Activated CD4-positive, alpha-beta T cell treated with anti-CD3 and anti-CD28 coated beads for 1 hour (primary cell): ENCODE measurements around the gene FOXN1.

Experiments used
- DNase-seq: peaks from one replicate; pipeline ENCODE4 v3.0.0-alpha.2; 2020

Gene FOXN1

GRCh38 chr17:28527859-28528258, 21.7 kb downstream of the FOXN1 start:
- DNase-seq: no peak

GRCh38 chr17:28528327-28529012, 22.3 kb downstream of the FOXN1 start:
- DNase-seq: no peak

GRCh38 chr17:28529013-28529400, 22.9 kb downstream of the FOXN1 start:
- DNase-seq: no peak

GRCh38 chr17:28530250-28530649, 24.1 kb downstream of the FOXN1 start:
- no peak for DNase-seq

GRCh38 chr17:28530926-28531325, 24.8 kb downstream of the FOXN1 start:
- no peak for DNase-seq

DNA sequence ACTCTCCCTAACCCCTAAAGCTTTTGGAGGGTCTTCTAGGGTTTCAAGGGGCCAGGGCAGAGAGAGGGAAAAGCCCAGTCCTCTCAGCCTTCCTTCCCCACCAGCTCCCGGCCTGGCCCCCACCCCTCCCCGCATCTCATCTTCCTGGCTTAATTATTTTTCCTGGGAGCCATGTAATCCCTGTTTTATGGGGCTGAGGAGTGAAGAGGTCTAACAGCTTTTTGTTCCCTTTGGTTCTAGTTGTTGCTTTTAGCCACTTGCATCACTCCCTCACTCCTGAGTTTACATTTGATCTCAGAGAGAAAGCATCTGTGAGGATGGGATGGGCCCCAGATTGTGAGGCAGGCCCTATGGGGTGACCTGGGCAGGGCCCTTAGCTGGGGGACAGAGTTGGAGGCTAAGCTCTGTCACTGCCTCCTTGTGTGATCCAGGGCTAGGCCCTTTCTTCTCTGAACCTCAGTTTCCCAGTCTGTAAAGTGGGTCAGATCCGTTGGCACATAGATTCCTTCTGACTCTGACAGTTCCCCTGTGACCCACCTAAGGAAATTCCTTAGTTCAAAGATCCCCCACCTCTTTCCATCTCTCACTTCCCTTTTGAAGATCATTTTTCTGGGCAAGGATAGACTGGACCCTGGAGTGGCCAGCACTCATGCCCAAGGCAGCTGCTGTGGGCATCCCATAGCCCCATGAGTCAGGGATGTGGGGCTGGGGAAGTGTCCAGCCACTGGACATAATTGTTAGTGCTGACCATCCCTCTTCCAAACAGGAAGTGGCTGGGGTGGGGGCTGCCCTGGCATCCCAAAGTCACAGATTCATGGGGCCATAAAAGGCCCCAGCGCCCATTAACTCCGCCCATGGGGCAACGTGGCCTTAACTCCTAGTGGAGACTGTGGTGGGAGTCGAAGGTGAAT, 26.2 kb downstream of the FOXN1 start:
- no peak for DNase-seq

DNA sequence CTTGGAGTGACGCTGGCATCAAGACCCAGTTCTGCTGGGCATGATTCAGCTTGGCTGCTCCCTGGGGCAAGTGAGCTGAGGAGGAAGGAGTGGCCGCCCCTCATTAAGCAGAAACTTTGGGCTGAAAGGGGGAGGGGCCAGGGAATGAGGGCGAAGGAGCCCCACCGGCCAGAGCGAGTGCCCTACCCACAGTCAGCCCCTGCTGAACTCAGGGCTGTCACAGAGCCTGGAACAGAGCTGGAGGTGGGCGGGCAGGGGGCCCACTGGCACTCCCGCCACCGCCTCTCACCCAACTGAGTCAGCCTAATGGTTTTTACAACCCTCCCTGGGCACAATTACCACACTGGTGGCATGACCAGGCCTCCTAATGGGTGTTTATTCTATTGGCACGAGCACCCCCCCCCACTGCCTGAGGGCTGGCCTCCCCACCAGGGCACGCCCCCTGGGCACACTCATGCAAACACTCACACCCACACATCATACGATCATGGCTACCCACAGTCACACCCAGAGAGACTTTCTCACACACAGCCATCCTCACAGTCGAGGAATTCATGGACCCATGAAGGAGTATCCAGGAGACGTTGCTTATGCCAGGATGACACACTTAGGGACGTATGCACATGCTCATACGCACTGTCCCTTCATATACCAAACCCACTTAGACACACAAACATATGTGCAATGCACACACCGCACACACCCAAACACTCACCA, 27.1 kb downstream of the FOXN1 start:
- DNase-seq: no peak

GRCh38 chr17:28534740-28535375, 28.7 kb downstream of the FOXN1 start:
- no peak for DNase-seq

GRCh38 chr17:28536532-28537218, 30.5 kb downstream of the FOXN1 start:
- DNase-seq: no peak

GRCh38 chr17:28537219-28537610, 31.1 kb downstream of the FOXN1 start:
- DNase-seq: no peak

- no peak for DNase-seq
Observed at GRCh38 chr17:28538296-28538895, 32.2 kb downstream of the FOXN1 start.

- no peak for DNase-seq
Observed at GRCh38 chr17:28540231-28540630, 34.1 kb downstream of the FOXN1 start.

DNA sequence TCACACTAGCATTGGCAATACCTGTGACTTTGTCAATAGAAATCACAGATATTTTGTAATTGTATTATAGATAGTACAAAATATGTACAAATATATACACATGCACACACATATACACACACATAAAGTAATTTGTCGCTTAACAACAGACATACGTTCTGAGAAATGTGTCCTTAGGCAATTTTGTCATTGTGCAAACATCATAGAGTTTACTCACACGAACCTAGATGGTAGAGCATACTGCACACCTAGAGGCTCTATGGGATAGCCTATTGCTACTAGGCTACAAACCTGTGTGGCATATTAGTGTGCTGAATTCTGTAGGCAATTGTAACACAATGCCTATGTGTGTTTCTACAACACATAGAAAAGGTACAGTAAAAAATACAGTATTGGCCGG, 35.3 kb downstream of the FOXN1 start:
- DNase-seq: no peak

GRCh38 chr17:28544402-28545140, 38.4 kb downstream of the FOXN1 start:
- no peak for DNase-seq

GRCh38 chr17:28545141-28545503, 39.0 kb downstream of the FOXN1 start:
- DNase-seq: no peak

DNA sequence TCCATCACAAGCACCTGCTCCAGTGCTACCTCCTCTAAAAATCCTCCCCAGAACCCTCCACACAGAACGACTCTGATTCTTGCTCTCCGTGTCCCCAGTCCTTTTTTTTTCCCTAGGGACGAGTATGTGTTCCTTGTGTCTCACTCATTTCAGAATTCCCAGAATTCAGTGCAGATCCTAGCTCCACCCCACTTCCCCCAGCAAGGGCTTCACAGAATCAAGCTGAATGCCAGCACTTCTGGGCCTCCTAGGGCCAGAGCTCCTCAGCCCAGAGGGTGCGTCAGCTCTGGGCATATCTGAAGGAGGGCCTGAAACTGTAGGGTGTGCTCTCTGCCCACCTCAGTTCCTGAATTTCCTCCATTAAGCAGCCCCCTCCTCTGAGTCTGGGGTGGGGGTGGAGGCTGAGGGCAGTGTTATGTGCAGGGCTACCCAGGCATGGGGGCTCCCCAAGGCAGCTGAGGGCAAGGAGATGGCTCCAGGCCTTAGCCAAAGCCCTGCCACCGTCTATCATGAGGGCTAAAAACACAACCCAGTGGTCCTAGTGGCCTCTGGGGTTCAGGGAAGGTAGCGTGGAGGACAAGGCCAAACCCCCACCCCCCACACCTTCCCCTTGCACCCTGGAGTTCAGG, 39.8 kb downstream of the FOXN1 start:
- no peak for DNase-seq

- no peak for DNase-seq
Observed at GRCh38 chr17:28547096-28547622, 41.0 kb downstream of the FOXN1 start.

- DNase-seq: peak; percentile 29
Observed at GRCh38 chr17:28547623-28548416, 41.7 kb downstream of the FOXN1 start.

DNA sequence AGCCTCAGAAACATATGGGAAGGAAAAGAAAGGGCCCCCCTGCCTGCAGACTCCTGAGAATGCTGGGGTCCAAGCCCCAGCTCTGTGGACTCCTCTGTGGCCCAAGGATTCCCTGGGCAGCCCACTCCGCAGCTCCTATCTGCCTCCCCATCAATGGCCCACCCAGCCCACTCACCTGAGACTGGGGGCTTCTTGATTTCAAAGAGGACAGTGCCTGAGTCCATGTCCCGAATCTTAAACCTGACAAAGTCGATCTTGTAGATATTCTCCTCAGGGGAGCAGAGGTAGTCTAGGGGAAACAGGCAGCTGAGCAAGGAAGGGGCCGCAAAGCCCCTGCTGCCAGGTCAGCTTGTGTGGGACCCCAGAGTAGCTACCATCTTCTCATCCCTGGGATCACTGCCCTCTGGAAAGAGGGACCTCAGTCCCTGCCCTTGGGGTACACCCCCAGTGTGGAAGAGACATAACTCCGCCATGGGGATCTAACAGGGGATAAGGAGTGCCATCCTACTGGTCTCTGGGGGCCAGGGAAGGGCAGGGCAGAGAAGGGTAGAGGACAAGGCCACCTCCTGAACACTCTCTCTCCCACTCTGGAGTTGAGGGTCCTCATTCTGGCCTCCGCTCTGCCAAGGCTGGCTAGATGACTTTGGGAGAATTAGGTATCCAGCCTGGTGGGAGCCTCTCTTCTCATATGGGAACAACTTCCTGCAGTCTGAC, 42.4 kb downstream of the FOXN1 start:
- DNase-seq: no peak
